ENCODE measurements around the gene TCN1. TPM values are rescaled to one million over a fixed set of nuclear protein-coding genes. Genes with fewer than 3 reads are reported as not detected.
"Not testable (repeated sequence)": the region's sequence is repeated elsewhere in the genome, so short reads cannot be mapped to it uniquely, and the experiment has no call there.

Gene TCN1
- polyA plus RNA-seq, 6 donors from 2014 or later = not detected

- no peak overlapping the region for H3K27ac Mint-ChIP-seq
- no peaks in the 10 kb centered on the region for H3K9me3 Mint-ChIP-seq
- ATAC-seq (ENCODE audit: low read depth in 2 of 2) = no peak
- no peak overlapping the region for H3K4me3 Mint-ChIP-seq
- no peaks in the 10 kb centered on the region for H3K4me1 Mint-ChIP-seq
- H3K36me3 Mint-ChIP-seq = no peaks in the 10 kb centered on the region
- peaks cover 0 to 12% (median 4%) of the 10 kb centered on the region in 3 donors for H3K27me3 Mint-ChIP-seq
- no peak for DNase-seq
Observed at GRCh38 chr11:59877325-59877724, 11.0 kb upstream of the TCN1 start.

GRCh38 chr11:59875856-59876519 is 9.7 kb upstream of the TCN1 start:
- ATAC-seq (ENCODE audit: low read depth in 2 of 2) (no peak), DNase-seq (no peak)
- Mint-ChIP-seq H3K27me3 (peaks cover 0 to 12% (median 4%) of the 10 kb centered on the region in 3 donors), H3K4me1 (no peaks in the 10 kb centered on the region), H3K4me3 (no peak overlapping the region), H3K9me3 (peaks cover under 1 to 13% (median 4%) of the 10 kb centered on the region in 7 donors), H3K27ac (no peak overlapping the region), H3K36me3 (peaks cover under 1 to 10% of the 10 kb centered on the region in 2 donors)

DNA sequence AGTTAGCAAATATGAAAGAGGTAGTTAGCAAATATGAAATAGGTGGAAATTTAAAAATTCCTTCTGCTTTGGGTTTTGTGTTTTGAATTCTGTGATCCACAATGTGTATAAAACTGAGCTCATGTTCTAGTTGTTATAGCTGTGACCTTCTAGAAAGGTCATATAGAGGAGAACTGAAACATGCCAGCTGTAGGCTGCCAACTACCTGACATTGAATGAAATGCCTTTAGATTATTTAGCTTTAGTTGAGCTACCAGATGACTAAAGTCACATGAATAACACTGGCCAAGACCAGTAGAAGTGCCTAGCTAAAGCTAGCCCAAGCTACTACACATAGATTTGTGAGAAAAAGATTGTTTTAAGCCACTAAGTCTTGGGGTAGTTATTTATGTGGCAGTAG is 5.8 kb upstream of the TCN1 start:
- Mint-ChIP-seq H3K36me3 (peaks cover 7 to 10% of the 10 kb centered on the region in 2 donors), H3K4me3 (no peak overlapping the region), H3K27ac (no peak overlapping the region), H3K9me3 (peaks cover 1 to 25% (median 11%) of the 10 kb centered on the region in 7 donors), H3K27me3 (peaks cover 6 to 11% (median 9%) of the 10 kb centered on the region in 3 donors), H3K4me1 (no peaks in the 10 kb centered on the region)
- ATAC-seq (ENCODE audit: low read depth in 2 of 2) (no peak), DNase-seq (no peak)

DNA sequence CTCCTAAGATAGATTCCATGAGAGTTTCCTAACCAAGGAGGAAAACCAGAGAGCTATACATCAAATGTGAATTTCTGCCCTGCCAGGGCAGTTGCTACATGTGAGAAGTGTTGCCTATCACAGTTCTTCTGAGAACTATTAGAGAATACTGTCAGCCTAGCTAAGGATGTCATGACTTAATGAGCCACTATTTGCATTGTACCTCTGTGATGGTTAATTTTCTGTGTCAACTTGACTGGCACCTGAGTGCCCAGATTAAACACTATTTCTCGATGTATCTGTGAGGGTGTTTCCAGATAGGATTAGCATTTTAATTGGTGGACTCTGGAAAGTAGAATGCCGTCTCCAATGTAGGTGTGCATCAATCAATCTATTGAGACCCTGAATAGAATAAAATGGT is 1.7 kb upstream of the TCN1 start:
- Mint-ChIP-seq H3K4me3 (no peak overlapping the region), H3K36me3 (peaks cover 7 to 10% of the 10 kb centered on the region in 2 donors), H3K9me3 (peaks cover 1 to 25% (median 12%) of the 10 kb centered on the region in 7 donors), H3K27ac (no peak overlapping the region), H3K4me1 (no peaks in the 10 kb centered on the region), H3K27me3 (peaks cover 3 to 10% (median 7%) of the 10 kb centered on the region in 3 donors)
- DNase-seq (no peak), ATAC-seq (ENCODE audit: low read depth in 2 of 2) (no peak)

GRCh38 chr11:59866836-59867235 is 549 bp upstream of the TCN1 start:
- Mint-ChIP-seq H3K9me3 (peaks cover 1 to 21% (median 12%) of the 10 kb centered on the region in 7 donors), H3K4me3 (no peak overlapping the region), H3K36me3 (peaks cover 7% of the 10 kb centered on the region in 2 donors), H3K27ac (no peak overlapping the region), H3K4me1 (peaks cover 0 to 3% (median 0%) of the 10 kb centered on the region in 3 donors), H3K27me3 (peaks cover 3 to 10% (median 7%) of the 10 kb centered on the region in 3 donors)
- ATAC-seq (ENCODE audit: low read depth in 2 of 2) = no peak
- DNase-seq = no peak

DNA sequence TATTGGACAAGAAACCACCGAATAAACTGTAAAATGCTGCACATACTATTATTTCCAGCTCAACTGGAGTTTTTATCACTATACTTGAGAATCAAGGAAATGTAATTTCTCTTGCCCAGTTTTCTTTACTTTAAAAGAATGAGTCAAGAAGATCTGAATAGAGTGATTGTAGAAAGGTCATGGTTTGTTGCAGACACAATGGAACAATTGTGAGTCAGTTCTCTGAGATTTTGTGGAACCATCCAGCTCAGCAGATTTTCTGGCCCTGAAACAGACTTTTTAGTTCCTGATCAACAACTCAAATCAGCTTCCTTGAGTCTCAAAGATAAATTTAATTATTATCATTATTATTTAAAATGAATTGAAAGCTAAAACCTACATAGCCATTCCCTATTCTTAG is 1.3 kb downstream of the TCN1 start:
- H3K36me3 Mint-ChIP-seq = no peaks in the 10 kb centered on the region
- DNase-seq (no peak), ATAC-seq (ENCODE audit: low read depth in 2 of 2) (no peak)
- H3K27me3 Mint-ChIP-seq = peaks cover 3 to 10% (median 7%) of the 10 kb centered on the region in 3 donors
- H3K4me1 Mint-ChIP-seq = peaks cover 0 to 3% (median 0%) of the 10 kb centered on the region in 3 donors
- H3K27ac Mint-ChIP-seq = no peak overlapping the region
- H3K9me3 Mint-ChIP-seq = peaks cover 0 to 5% (median 0%) of the 10 kb centered on the region in 7 donors
- no peak overlapping the region for H3K4me3 Mint-ChIP-seq

DNA sequence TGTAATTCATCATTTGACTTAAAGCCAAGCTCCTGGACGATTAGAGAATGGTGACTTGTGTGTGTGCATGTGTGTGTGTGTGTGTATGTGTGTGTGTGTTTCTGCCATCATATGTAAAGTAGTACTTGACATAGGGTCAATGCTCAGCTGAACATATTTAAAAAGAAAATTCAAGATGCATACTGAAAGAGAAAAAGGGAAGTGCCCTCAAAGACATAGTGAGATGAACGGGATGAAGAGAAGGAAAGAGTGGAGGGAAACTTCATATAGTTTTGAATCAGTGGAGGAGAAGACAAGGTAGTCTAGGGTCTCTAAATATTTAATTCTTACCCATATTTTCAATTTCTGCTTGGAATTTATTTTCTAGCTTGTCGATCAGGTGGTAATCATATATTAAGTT is 4.0 kb downstream of the TCN1 start:
- ATAC-seq (ENCODE audit: low read depth in 2 of 2) (no peak), DNase-seq (no peak)
- H3K4me3 Mint-ChIP-seq = no peak overlapping the region
- no peaks in the 10 kb centered on the region for H3K36me3 Mint-ChIP-seq
- peaks cover 0 to 6% (median 4%) of the 10 kb centered on the region in 3 donors for H3K27me3 Mint-ChIP-seq
- no peak overlapping the region for H3K27ac Mint-ChIP-seq
- peaks cover 0 to 3% (median 0%) of the 10 kb centered on the region in 3 donors for H3K4me1 Mint-ChIP-seq
- peaks cover 0 to 3% (median 0%) of the 10 kb centered on the region in 7 donors for H3K9me3 Mint-ChIP-seq

- Mint-ChIP-seq H3K4me3 (no peak overlapping the region), H3K27me3 (no peaks in the 10 kb centered on the region), H3K36me3 (no peaks in the 10 kb centered on the region), H3K9me3 (no peaks in the 10 kb centered on the region), H3K4me1 (peaks cover 0 to 3% (median 0%) of the 10 kb centered on the region in 3 donors), H3K27ac (no peak overlapping the region)
- DNase-seq (no peak), ATAC-seq (ENCODE audit: low read depth in 2 of 2) (no peak)
Observed at GRCh38 chr11:59859673-59860072, 6.6 kb downstream of the TCN1 start.

DNA sequence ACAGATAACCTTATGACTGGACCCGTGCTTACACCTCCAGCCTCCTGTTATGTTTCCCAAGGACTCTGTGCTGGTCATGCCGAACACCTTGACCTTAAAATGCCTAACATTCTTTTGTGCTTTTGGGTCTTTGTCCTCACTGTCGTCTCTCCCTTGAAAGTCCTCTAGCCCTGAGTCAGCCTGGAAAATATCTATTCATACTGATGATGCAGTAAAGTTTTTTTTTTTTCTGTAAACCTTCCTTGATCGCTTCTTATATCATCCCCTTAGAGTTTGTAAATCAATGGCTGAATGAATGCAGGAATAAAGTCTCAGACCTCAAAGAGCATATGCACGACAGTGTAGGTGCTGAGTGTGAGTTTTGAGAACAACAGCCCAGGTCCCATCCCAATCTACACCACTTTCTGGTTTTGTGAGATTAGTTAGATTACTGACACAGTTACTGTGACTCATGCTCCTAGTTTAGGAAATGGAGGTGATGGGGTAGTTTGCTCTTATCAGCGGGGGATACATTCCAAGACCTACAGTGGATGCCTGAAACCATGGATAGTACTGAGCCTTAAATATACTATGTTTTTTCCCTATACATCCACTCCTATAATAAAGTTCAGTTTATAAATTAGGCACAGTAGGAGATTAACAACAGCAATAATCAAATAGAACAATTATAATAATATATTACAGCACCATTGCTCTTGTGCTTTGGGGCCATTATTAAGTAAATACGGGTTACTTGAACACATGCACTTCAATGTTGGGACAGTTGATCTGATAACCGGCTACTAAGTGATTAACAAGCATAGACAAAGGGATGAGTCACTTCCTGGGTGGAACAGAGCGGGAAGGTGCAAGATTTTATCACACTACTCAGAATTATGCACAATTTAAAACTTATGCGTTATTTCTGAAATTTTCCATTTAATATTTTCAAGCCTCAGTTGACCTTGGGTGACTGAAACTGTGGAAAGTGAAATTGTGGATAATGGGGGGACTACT is 8.6 kb downstream of the TCN1 start:
- no peak overlapping the region for H3K4me3 Mint-ChIP-seq
- peak overlapping the region in 1 of 6 donors; percentile 4 for H3K27ac Mint-ChIP-seq
- no peak for DNase-seq
- H3K9me3 Mint-ChIP-seq = no peaks in the 10 kb centered on the region
- peaks cover 0 to 3% (median 0%) of the 10 kb centered on the region in 3 donors for H3K4me1 Mint-ChIP-seq
- no peaks in the 10 kb centered on the region for H3K36me3 Mint-ChIP-seq
- no peak for ATAC-seq (ENCODE audit: low read depth in 2 of 2)
- no peaks in the 10 kb centered on the region for H3K27me3 Mint-ChIP-seq

DNA sequence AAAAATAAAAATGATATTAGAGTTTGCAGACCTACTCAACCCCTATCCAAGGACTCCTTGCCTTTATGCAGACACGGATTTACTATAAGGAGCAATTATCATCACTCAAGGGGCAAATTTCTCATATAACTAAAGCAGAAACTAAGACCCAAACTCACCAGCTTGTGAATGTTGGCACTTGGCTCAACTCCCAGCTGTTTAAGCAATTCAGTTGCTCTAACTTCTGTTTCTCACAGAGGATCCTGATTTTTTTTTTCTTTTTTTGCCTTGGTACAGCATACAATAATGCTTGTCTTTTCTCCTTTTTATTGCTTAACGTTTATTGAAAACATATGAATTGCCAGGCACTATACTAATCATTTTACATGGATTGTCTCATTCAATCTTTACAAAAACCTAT is 11.4 kb downstream of the TCN1 start:
- Mint-ChIP-seq H3K9me3 (no peaks in the 10 kb centered on the region), H3K4me3 (no peak overlapping the region), H3K4me1 (no peaks in the 10 kb centered on the region), H3K27me3 (peaks cover 0 to 7% (median 0%) of the 10 kb centered on the region in 3 donors), H3K36me3 (peaks cover 0 to 4% of the 10 kb centered on the region in 2 donors), H3K27ac (no peak overlapping the region)
- no peak for DNase-seq
- ATAC-seq (ENCODE audit: low read depth in 2 of 2) = no peak

GRCh38 chr11:59851416-59851815 is 14.9 kb downstream of the TCN1 start:
- H3K9me3 Mint-ChIP-seq; H3K36me3 Mint-ChIP-seq; ATAC-seq (ENCODE audit: low read depth in 2 of 2); DNase-seq; H3K27me3 Mint-ChIP-seq; H3K4me1 Mint-ChIP-seq; H3K27ac Mint-ChIP-seq: not testable (repeated sequence)
- H3K4me3 Mint-ChIP-seq = peak overlapping the region in 1 of 8 donors; percentile 3

- H3K27ac Mint-ChIP-seq; H3K27me3 Mint-ChIP-seq; DNase-seq; H3K4me1 Mint-ChIP-seq; H3K4me3 Mint-ChIP-seq; H3K9me3 Mint-ChIP-seq; ATAC-seq (ENCODE audit: low read depth in 2 of 2); H3K36me3 Mint-ChIP-seq: not testable (repeated sequence)
Observed at GRCh38 chr11:59849551-59849950, 16.7 kb downstream of the TCN1 start.

- Mint-ChIP-seq H3K4me1 (no peaks in the 10 kb centered on the region), H3K27ac (peak overlapping the region in 1 of 6 donors; percentile 18), H3K27me3 (peaks cover 0 to 7% (median 0%) of the 10 kb centered on the region in 3 donors), H3K4me3 (no peak overlapping the region), H3K9me3 (peaks cover 0 to 2% (median 0%) of the 10 kb centered on the region in 7 donors), H3K36me3 (peaks cover 0 to 8% of the 10 kb centered on the region in 2 donors)
- no peak for ATAC-seq (ENCODE audit: low read depth in 2 of 2)
- no peak for DNase-seq
Observed at GRCh38 chr11:59849129-59849528, 17.2 kb downstream of the TCN1 start.
